OCI-LY1 (cell line): ENCODE results near the gene GAS2L2.

ENCODE experiments used
- H2AFZ ChIP-seq: fragments of 200-600 bp; sonication (generic), shearing (Covaris generic); 2 replicates; pipeline ENCODE4 v1.6.0; 2014; ENCODE audit warnings: antibody characterized with exemption, mild to moderate bottlenecking, low read length
- H3F3A ChIP-seq: fragments of 200-600 bp; sonication (generic), shearing (Covaris generic); 2 replicates; pipeline ENCODE4 v1.6.0; 2014; ENCODE audit warnings: mild to moderate bottlenecking, antibody characterized with exemption, low read length, moderate library complexity; ENCODE audit not compliant: insufficient read depth
- H3K27ac ChIP-seq: fragments of 200-600 bp; sonication (generic); 2 replicates; pipeline ENCODE4 v1.5.1; 2014; ENCODE audit warnings: low read length, mixed run types, mild to moderate bottlenecking, low read depth; ENCODE audit not compliant: poor library complexity, severe bottlenecking
- H3K27me3 ChIP-seq: fragments of 200-600 bp; sonication (generic); 2 replicates; pipeline ENCODE4 v1.6.0; 2014; ENCODE audit warnings: antibody characterized with exemption, mild to moderate bottlenecking, low read length, moderate library complexity; ENCODE audit not compliant: insufficient read depth
- H3K36me3 ChIP-seq: fragments of 200-600 bp; sonication (generic); 2 replicates; pipeline ENCODE4 v1.6.1; 2014; ENCODE audit warnings: mild to moderate bottlenecking, antibody characterized with exemption, low read length, moderate library complexity, mixed read lengths; ENCODE audit not compliant: insufficient read depth
- H3K4me1 ChIP-seq: fragments of 200-600 bp; sonication (generic); 2 replicates; pipeline ENCODE4 v1.5.1; 2014; ENCODE audit warnings: mild to moderate bottlenecking, low read length, moderate library complexity; ENCODE audit not compliant: insufficient read depth, severe bottlenecking
- H3K4me2 ChIP-seq: fragments of 200-600 bp; sonication (generic), shearing (Covaris generic); 2 replicates; pipeline ENCODE4 v1.6.1; 2014; ENCODE audit warnings: low read length
- H3K4me3 ChIP-seq: fragments of 200-600 bp; sonication (generic); 2 replicates; pipeline ENCODE4 v1.5.1; 2014; ENCODE audit warnings: low read length, low read depth, mild to moderate bottlenecking, mixed read lengths; ENCODE audit not compliant: poor library complexity, severe bottlenecking
- H3K79me2 ChIP-seq: fragments of 200-600 bp; shearing (Covaris generic); 2 replicates; pipeline ENCODE4 v1.6.1; 2016; ENCODE audit warnings: mixed run types, low read length, mixed read lengths; ENCODE audit not compliant: insufficient read depth
- H3K9ac ChIP-seq: fragments of 200-600 bp; sonication (generic), shearing (Covaris generic); 2 replicates; pipeline ENCODE4 v1.6.1; 2014; ENCODE audit warnings: mild to moderate bottlenecking, low read length, mixed read lengths
- H3K9me2 ChIP-seq: fragments of 200-600 bp; sonication (generic), shearing (Covaris generic); 2 replicates; pipeline ENCODE4 v1.6.1; 2014; ENCODE audit warnings: low read depth, mild to moderate bottlenecking, low read length, mixed read lengths
- H3K9me3 ChIP-seq: fragments of 200-600 bp; shearing (Covaris generic); 2 replicates; pipeline ENCODE4 v1.6.1; 2014; ENCODE audit warnings: low read length, mixed read lengths
- H4K20me1 ChIP-seq: fragments of 200-600 bp; sonication (generic), shearing (Covaris generic); 2 replicates; pipeline ENCODE4 v1.6.0; 2016; ENCODE audit warnings: mild to moderate bottlenecking, low read length; ENCODE audit not compliant: insufficient read depth
- CTCF ChIP-seq: fragments of 200-600 bp; sonication (generic), shearing (Covaris generic); IDR thresholded peaks from 2 replicates; pipeline ENCODE4 v1.5.1; 2017; ENCODE audit warnings: mild to moderate bottlenecking, antibody characterized with exemption, low read length, moderate library complexity, mixed read lengths
- EZH2 ChIP-seq: fragments of 200-600 bp; sonication (generic), shearing (Covaris generic); IDR thresholded peaks from 2 replicates; pipeline ENCODE4 v1.8.0; 2017; ENCODE audit warnings: borderline replicate concordance, mixed run types, mild to moderate bottlenecking, antibody characterized with exemption, low read length, moderate library complexity, mixed read lengths

The GAS2L2 gene

DNA sequence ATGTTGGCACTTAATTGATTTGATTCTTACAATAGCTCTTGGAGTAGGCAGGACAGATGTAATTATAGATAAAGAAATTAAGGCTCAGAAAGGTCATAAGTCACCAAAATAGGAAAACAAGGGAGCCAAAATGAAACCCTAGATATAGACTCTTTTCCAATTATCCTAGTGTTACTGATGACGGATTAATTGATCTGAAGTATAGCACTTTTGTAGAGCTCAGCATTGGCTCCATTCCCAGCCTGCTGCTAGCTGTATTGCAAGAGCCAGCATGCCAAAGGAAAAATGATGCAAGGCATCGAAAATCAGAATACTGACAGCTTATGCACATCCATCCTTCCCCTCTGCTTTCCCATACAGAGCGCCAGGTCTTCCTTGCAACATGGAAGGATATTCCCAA is 43.2 kb downstream of the GAS2L2 start:
- Histone ChIP-seq H3K79me2 (no peaks in the 10 kb centered on the region), H3K27me3 (no peaks in the 10 kb centered on the region), H3K9me2 (no peaks in the 10 kb centered on the region), H3K9ac (no peak overlapping the region), H4K20me1 (no peaks in the 10 kb centered on the region), H3K9me3 (no peaks in the 10 kb centered on the region), H2AFZ (no peak overlapping the region), H3K36me3 (peaks cover 12% of the 10 kb centered on the region; the same call in 1 of the 2 replicates), H3K4me3 (no peak overlapping the region), H3K4me2 (no peak overlapping the region), H3K27ac (no peak overlapping the region), H3F3A (no peaks in the 10 kb centered on the region), H3K4me1 (peaks cover 25% of the 10 kb centered on the region)
- no peak for TF ChIP-seq EZH2
- TF ChIP-seq CTCF = no peak

DNA sequence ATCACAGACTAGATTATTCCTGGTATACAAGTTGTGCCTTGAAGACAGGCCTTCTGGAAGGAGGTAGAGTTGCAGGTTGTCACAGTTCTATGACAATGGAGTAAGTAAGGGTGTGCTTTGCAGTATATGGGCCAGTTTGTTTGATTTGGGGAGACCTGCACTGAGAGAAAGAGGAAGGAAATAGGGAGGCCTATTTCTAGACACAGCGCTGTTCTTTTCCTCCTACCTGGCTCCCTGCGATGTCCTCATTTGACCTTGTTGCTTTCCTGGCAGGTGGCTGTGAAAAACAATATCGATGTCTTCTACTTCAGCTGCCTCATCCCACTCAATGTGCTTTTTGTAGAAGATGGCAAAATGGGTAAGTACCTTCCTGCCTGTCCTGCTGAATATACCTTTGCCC is 44.1 kb downstream of the GAS2L2 start:
- Histone ChIP-seq H3K9ac (no peak overlapping the region), H3K79me2 (no peaks in the 10 kb centered on the region), H3K27ac (peak overlapping the region; percentile 53), H3F3A (no peaks in the 10 kb centered on the region), H3K4me1 (peaks cover 25% of the 10 kb centered on the region), H3K36me3 (peaks cover 12% of the 10 kb centered on the region; the same call in 1 of the 2 replicates), H3K9me2 (no peaks in the 10 kb centered on the region), H3K4me3 (no peak overlapping the region), H4K20me1 (no peaks in the 10 kb centered on the region), H2AFZ (no peak overlapping the region), H3K27me3 (no peaks in the 10 kb centered on the region), H3K4me2 (peak overlapping the region; percentile 23; the same call in 1 of the 2 replicates), H3K9me3 (no peaks in the 10 kb centered on the region)
- no peak for TF ChIP-seq CTCF
- no peak for TF ChIP-seq EZH2

DNA sequence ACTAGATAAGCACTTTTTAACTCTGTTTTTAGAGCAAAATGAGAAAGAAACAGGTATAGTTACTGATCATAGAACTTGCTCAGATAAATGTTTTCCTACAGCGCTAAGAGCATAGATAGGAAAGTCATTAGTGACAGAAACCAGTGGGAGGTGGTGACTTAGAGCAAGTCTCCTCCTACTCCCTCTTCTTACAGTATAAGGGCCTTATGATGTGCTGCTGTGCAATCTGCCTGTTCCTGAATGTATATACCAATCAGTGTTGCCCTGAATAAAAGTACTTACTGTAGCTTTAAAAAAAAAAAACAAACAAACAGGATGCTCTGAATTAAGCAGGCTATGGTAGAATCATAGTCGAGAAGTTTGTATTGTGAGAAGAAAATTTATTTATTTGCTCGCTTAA is 44.9 kb downstream of the GAS2L2 start:
- Histone ChIP-seq H3K36me3 (peaks cover 11% of the 10 kb centered on the region; the same call in 1 of the 2 replicates), H3F3A (no peaks in the 10 kb centered on the region), H3K4me1 (peaks cover 23% of the 10 kb centered on the region), H2AFZ (no peak overlapping the region), H3K9me3 (no peaks in the 10 kb centered on the region), H3K9ac (no peak overlapping the region), H3K4me2 (no peak overlapping the region; the same call in 1 of the 2 replicates), H3K9me2 (no peaks in the 10 kb centered on the region), H3K79me2 (no peaks in the 10 kb centered on the region), H3K4me3 (no peak overlapping the region), H3K27me3 (no peaks in the 10 kb centered on the region), H4K20me1 (no peaks in the 10 kb centered on the region), H3K27ac (no peak overlapping the region)
- TF ChIP-seq CTCF = no peak
- TF ChIP-seq EZH2 = no peak
